DND-41 (cell line): ENCODE results near the gene SHH.

ENCODE experiments used
- EZH2 ChIP-seq: IDR thresholded peaks from 3 replicates; pipeline ENCODE4 v1.6.1; 2012; ENCODE audit warnings: borderline replicate concordance, low read depth, mild to moderate bottlenecking, moderate library complexity, low read length, inconsistent platforms; ENCODE audit not compliant: severe bottlenecking
- TF ChIP-seq, protein P1 (sequence below): IDR thresholded peaks from 2 replicates; pipeline ENCODE4 v1.5.1; 2012; ENCODE audit warnings: borderline replicate concordance, low read length, moderate library complexity, mild to moderate bottlenecking; ENCODE audit not compliant: poor library complexity, severe bottlenecking; ENCODE audit errors: extremely low read depth

- TF ChIP-seq, protein P1, sequence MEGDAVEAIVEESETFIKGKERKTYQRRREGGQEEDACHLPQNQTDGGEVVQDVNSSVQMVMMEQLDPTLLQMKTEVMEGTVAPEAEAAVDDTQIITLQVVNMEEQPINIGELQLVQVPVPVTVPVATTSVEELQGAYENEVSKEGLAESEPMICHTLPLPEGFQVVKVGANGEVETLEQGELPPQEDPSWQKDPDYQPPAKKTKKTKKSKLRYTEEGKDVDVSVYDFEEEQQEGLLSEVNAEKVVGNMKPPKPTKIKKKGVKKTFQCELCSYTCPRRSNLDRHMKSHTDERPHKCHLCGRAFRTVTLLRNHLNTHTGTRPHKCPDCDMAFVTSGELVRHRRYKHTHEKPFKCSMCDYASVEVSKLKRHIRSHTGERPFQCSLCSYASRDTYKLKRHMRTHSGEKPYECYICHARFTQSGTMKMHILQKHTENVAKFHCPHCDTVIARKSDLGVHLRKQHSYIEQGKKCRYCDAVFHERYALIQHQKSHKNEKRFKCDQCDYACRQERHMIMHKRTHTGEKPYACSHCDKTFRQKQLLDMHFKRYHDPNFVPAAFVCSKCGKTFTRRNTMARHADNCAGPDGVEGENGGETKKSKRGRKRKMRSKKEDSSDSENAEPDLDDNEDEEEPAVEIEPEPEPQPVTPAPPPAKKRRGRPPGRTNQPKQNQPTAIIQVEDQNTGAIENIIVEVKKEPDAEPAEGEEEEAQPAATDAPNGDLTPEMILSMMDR, result no peak
- no peak for TF ChIP-seq EZH2
These were observed 39.6 kb upstream of the SHH start for GRCh38 chr7:155851892-155852291.
